Prostate gland (tissue), 2 donors: ENCODE measurements around the gene CCK. TPM values are rescaled to one million over a fixed set of nuclear protein-coding genes. Genes with fewer than 3 reads are reported as not detected.

Experiments used
- DNase-seq: peaks from one replicate; pipeline ENCODE4 v3.0.0-alpha.2; 2019; ENCODE audit warnings: low spot score
- H3K27ac ChIP-seq, 2 donors: fragments of 200-600 bp; sonication (generic); 2 replicates each; pipeline ENCODE4 v1.5.1; 2017 to 2019
- H3K27me3 ChIP-seq: fragments of 200-600 bp; sonication (generic); replicated peaks from 2 replicates; pipeline ENCODE4 v1.5.1; 2019; ENCODE audit not compliant: insufficient read depth
- H3K36me3 ChIP-seq, 2 donors: fragments of 200-600 bp; sonication (generic); 1 replicate in 1 of 2; 2 replicates in 1 of 2; pipeline versions ENCODE4 v1.5.1 to v1.8.1; 2017 to 2019
- H3K4me1 ChIP-seq: fragments of 200-600 bp; sonication (generic); replicated peaks from 2 replicates; pipeline ENCODE4 v1.5.1; 2019
- H3K4me3 ChIP-seq, 2 donors: fragments of 200-600 bp; sonication (generic); 2 replicates each; pipeline ENCODE4 v1.5.1; 2017 to 2019
- H3K9me3 ChIP-seq: fragments of 200-600 bp; sonication (generic); 2 replicates; pipeline ENCODE4 v1.5.1; 2017
- POLR2A ChIP-seq: fragments of 450-650 bp; IDR thresholded peaks from one replicate; pipeline ENCODE4 v1.6.1; 2016; ENCODE audit warnings: antibody characterized with exemption, mild to moderate bottlenecking
- POLR2AphosphoS5 ChIP-seq: sonication (generic); formaldehyde crosslinking; IDR thresholded peaks from one replicate; pipeline ENCODE4 v1.6.1; 2017; ENCODE audit warnings: antibody characterized with exemption
- WGBS: methylation state at CpG from one replicate; pipeline ENCODE4 v1.1.5; 2018; 5-methylcytosine and 5-hydroxymethylcytosine counted together
- intact Hi-C: fragments of 100-400 bp; cut with DNase I; formaldehyde crosslinking; loops from one replicate; pipeline ENCODE4 v1.14.2; 2022
- total RNA-seq, 2 donors: library from RNA; depleted of rRNA; stranded (reverse); fragments of >200 nt; gene quantifications; one replicate each; pipeline ENCODE4 v1.1.0, GENCODE V29; 2016
- TF ChIP-seq, protein P1 (sequence below), 4 experiments: fragments of 200-600 bp in 2 of 4; fragments of 450-650 bp in 2 of 4; sonication (generic) in 2 of 4; IDR thresholded peaks; 1 replicate in 3 of 4; 2 replicates in 1 of 4; pipeline ENCODE4 v1.5.1; 2016 to 2019; ENCODE audit warnings: antibody characterized with exemption in 4 of 4, mild to moderate bottlenecking in 2 of 4, moderate library complexity in 2 of 4

Gene CCK, protein sequence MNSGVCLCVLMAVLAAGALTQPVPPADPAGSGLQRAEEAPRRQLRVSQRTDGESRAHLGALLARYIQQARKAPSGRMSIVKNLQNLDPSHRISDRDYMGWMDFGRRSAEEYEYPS
- 10 to 100 TPM in 1 of 2 donors, 1 to 10 TPM in 1; 3.0 to 50.7 TPM for total RNA-seq

DNA sequence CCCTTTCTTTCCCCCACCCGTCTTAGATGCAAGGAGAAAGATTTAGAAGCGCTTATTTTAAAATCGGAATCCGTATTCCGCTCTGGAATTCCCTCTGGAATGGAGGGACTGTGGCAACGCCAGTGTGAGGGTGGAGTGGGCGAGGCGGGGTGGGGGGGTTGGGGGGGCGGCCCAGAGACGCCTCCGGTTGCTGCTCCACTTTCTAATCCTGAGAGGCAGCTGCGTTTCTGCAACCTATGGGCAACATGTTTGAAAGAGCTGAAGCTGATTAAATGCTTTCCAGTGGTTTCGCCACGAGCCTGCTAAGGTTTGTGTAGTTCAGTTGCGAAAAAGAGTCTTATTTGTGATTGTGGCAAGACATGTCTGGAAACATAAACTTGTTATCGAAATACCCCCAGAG lies at the start of gene CCK:
CCK (minus strand) TSS at position 101 of the 400 bp plus-strand sequence. CDS start 2,555 bp downstream, outside the sequence.
- no peaks in the 10 kb centered on the region for H3K27me3 ChIP-seq
- TF ChIP-seq, protein P1, sequence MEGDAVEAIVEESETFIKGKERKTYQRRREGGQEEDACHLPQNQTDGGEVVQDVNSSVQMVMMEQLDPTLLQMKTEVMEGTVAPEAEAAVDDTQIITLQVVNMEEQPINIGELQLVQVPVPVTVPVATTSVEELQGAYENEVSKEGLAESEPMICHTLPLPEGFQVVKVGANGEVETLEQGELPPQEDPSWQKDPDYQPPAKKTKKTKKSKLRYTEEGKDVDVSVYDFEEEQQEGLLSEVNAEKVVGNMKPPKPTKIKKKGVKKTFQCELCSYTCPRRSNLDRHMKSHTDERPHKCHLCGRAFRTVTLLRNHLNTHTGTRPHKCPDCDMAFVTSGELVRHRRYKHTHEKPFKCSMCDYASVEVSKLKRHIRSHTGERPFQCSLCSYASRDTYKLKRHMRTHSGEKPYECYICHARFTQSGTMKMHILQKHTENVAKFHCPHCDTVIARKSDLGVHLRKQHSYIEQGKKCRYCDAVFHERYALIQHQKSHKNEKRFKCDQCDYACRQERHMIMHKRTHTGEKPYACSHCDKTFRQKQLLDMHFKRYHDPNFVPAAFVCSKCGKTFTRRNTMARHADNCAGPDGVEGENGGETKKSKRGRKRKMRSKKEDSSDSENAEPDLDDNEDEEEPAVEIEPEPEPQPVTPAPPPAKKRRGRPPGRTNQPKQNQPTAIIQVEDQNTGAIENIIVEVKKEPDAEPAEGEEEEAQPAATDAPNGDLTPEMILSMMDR (IDR thresholded peaks at IDR 0.05) = no peak
- TF ChIP-seq POLR2AphosphoS5 (no peak), POLR2A (no peak)
- peak within 1 kb of the TSS in 1 of 2 donors; percentile 22 for H3K4me3 ChIP-seq
- no peak within 1 kb of the TSS for H3K27ac ChIP-seq
- no peaks in the 10 kb centered on the region for H3K36me3 ChIP-seq
- H3K4me1 ChIP-seq = peaks cover 2% of the 10 kb centered on the region
- intact Hi-C loops = no loop called here
- WGBS = 34% methylated on average over 16 of the region's 16 CpGs
- DNase-seq = no peak
- H3K9me3 ChIP-seq = no peaks in the 10 kb centered on the region

DNA sequence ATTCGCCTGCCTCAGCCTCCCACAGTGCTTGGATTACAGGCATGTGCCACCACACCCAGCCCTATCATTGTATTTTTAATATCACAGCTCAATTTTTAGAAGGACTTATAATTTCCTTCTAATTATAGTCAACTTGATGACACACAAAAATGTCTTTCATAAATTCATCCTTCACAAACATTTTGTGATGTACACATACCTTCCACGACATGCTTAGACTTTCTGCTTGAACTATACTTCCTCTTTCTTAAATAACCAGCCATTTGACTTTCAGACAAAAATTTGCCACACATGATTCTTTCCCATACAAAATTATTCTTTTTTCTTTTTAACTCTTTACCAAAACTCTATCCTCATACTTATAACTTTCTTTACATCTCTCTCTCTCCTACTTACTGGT lies 48.4 kb upstream of the CCK start:
- Histone ChIP-seq H3K9me3 (no peaks in the 10 kb centered on the region), H3K4me3 (no peak overlapping the region), H3K4me1 (no peaks in the 10 kb centered on the region), H3K36me3 (no peaks in the 10 kb centered on the region), H3K27me3 (no peaks in the 10 kb centered on the region), H3K27ac (no peak overlapping the region)
- TF ChIP-seq, protein P1 (IDR thresholded peaks at IDR 0.05) = no peak
- TF ChIP-seq POLR2A (no peak), POLR2AphosphoS5 (no peak)
- intact Hi-C loops = no loop called here
- DNase-seq = no peak
- WGBS = 69% methylated on average over 2 of the region's 2 CpGs

DNA sequence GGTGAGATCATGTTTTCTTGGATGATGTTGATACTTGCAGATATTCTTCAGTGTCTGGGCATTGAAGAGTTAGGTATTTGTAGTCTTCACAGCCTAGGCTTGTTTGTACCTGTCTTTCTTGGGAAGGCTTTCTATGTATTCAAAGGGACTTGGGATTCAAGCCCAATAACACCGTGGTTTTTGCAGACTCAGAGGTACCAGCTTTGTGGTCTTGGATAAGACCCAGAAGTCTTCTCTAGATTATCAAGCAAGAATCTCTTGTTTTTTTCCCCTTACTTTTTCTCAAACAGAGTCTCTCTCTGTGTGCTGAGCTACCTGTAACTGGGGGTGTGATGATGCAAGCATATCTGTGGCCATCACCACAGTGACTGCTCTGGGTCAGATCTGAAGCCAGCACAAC lies 42.7 kb upstream of the CCK start:
- no peaks in the 10 kb centered on the region for H3K4me1 ChIP-seq
- intact Hi-C loops = no loop called here
- H3K27me3 ChIP-seq = no peaks in the 10 kb centered on the region
- H3K27ac ChIP-seq = no peak overlapping the region
- no peak for DNase-seq
- WGBS = 35% methylated on average over 1 of the region's 1 CpG
- no peaks in the 10 kb centered on the region for H3K9me3 ChIP-seq
- TF ChIP-seq, protein P1 (IDR thresholded peaks at IDR 0.05) = no peak
- TF ChIP-seq POLR2A (no peak), POLR2AphosphoS5 (no peak)
- H3K36me3 ChIP-seq = no peaks in the 10 kb centered on the region
- H3K4me3 ChIP-seq = no peak overlapping the region

DNA sequence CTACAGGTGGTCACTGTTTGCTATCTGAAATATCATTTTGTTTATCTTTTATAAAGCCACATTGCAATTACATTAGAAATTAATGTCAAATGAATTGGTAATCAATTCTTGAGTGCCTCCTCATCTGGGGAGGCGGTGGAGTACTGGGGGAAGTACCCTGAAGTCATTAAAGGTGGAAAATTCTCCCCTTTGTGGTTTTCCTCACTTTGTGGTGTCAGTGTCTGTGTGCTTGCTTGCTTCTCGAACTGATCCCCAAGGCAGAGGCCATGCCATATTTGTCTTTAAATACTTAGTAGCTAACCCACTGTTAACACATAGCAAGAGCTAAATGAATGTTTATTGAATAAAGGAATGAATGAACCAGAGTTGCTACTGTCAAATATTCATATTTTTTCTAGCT lies 40.5 kb upstream of the CCK start:
- DNase-seq = no peak
- H3K9me3 ChIP-seq = no peaks in the 10 kb centered on the region
- no peak overlapping the region for H3K4me3 ChIP-seq
- intact Hi-C loops = no loop called here
- no peaks in the 10 kb centered on the region for H3K36me3 ChIP-seq
- no peak overlapping the region for H3K27ac ChIP-seq
- no peaks in the 10 kb centered on the region for H3K27me3 ChIP-seq
- TF ChIP-seq POLR2AphosphoS5 = no peak
- WGBS = 74% methylated on average over 2 of the region's 2 CpGs
- H3K4me1 ChIP-seq = no peaks in the 10 kb centered on the region

DNA sequence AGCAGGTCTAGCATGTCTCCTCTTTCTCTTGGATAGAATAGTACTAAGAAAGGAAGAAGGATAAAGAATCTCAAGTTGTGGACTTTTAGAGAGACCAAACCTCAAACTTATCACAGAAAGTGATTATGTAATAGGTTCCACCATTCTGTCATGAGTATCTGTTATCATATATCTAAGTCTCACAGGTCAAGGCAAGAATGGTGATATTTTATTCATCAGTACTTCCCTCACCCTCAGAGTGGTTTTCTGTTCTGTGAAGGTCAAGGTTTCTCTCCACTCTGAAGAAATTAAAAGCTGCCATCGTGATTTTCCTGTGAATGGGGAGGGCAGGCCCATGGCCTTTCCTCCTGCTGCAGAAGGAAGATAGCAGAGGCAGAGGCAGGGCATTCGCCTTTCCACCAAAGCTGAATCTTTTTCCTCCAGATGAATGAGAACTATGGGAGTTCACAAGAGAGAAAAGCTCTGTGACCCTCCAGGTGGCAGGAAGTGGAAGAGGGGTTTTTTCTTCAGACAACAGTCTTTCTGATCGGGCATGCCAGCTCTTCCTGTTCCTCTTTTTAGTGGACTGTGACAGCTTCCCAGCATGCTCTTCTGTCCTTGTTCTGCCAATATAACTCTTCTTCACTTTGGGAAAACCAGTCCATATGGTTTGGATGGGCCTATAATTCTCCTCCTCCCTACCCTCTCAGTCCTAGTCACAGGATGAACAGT lies 37.1 kb upstream of the CCK start:
- intact Hi-C loops = no loop called here
- Histone ChIP-seq H3K36me3 (no peaks in the 10 kb centered on the region), H3K27me3 (no peaks in the 10 kb centered on the region), H3K9me3 (no peaks in the 10 kb centered on the region), H3K27ac (no peak overlapping the region), H3K4me3 (no peak overlapping the region), H3K4me1 (no peaks in the 10 kb centered on the region)
- TF ChIP-seq, protein P1 (IDR thresholded peaks at IDR 0.05) = no peak
- TF ChIP-seq POLR2A (no peak), POLR2AphosphoS5 (no peak)
- WGBS = 68% methylated on average over 3 of the region's 3 CpGs
- no peak for DNase-seq
